H9 (cell line): Measurements from ENCODE around the gene VDAC1. TPM values are rescaled to one million over a fixed set of nuclear protein-coding genes. Genes with fewer than 3 reads are reported as not detected.

Experiments used
- DNase-seq: peaks from one replicate; pipeline ENCODE4 v3.0.0-alpha.2; 2017
- H2AFZ ChIP-seq: one replicate; pipeline ENCODE4 v1.6.1; 2013; ENCODE audit warnings: mild to moderate bottlenecking, low read length, control low read depth, moderate library complexity
- H2AK5ac ChIP-seq: 2 replicates; pipeline ENCODE4 v1.6.1; 2013; ENCODE audit warnings: low read length, control low read depth, mixed read lengths; ENCODE audit not compliant: insufficient read length
- H2BK120ac ChIP-seq: one replicate; pipeline ENCODE4 v1.6.1; 2013; ENCODE audit warnings: low read depth, mild to moderate bottlenecking, low read length, control low read depth, inconsistent platforms; ENCODE audit not compliant: poor library complexity, severe bottlenecking
- H2BK12ac ChIP-seq: 2 replicates; pipeline ENCODE4 v1.6.1; 2013; ENCODE audit warnings: low read length, control low read depth, mixed read lengths, low read depth; ENCODE audit not compliant: insufficient read length
- H2BK15ac ChIP-seq: 2 replicates; pipeline ENCODE4 v1.6.1; 2013; ENCODE audit warnings: low read depth, low read length, control low read depth
- H2BK20ac ChIP-seq: one replicate; pipeline ENCODE4 v1.6.1; 2013; ENCODE audit warnings: low read depth, mild to moderate bottlenecking, low read length, control low read depth, inconsistent platforms; ENCODE audit not compliant: poor library complexity, severe bottlenecking
- H2BK5ac ChIP-seq: 2 replicates; pipeline ENCODE4 v1.6.1; 2013; ENCODE audit warnings: low read length, control low read depth, mixed read lengths; ENCODE audit not compliant: insufficient read length
- H3K14ac ChIP-seq: 2 replicates; pipeline ENCODE4 v1.6.1; 2013; ENCODE audit warnings: low read length, control low read depth; ENCODE audit not compliant: insufficient read depth
- H3K18ac ChIP-seq: 2 replicates; pipeline ENCODE4 v1.6.1; 2013; ENCODE audit warnings: low read depth, mild to moderate bottlenecking, mixed read lengths, low read length, control low read depth; ENCODE audit not compliant: insufficient read length
- H3K23ac ChIP-seq: 2 replicates; pipeline ENCODE4 v1.6.1; 2013; ENCODE audit warnings: low read length, control low read depth, mixed read lengths, low read depth; ENCODE audit not compliant: insufficient read length
- H3K23me2 ChIP-seq: 2 replicates; pipeline ENCODE4 v1.6.1; 2013; ENCODE audit warnings: low read depth, mild to moderate bottlenecking, mixed read lengths, low read length, control low read depth; ENCODE audit not compliant: insufficient read length, poor library complexity, severe bottlenecking
- H3K27ac ChIP-seq: 2 replicates; pipeline ENCODE4 v1.5.1; 2013; ENCODE audit warnings: low read length, control low read depth, mixed read lengths, low read depth; ENCODE audit not compliant: insufficient read length
- H3K27me3 ChIP-seq: 2 replicates; pipeline ENCODE4 v1.6.1; 2013; ENCODE audit warnings: low read length, control low read depth, inconsistent platforms; ENCODE audit not compliant: insufficient read depth
- H3K4ac ChIP-seq: 2 replicates; pipeline ENCODE4 v1.6.1; 2013; ENCODE audit warnings: low read depth, mild to moderate bottlenecking, control low read depth, inconsistent platforms, low read length, moderate library complexity
- H3K4me1 ChIP-seq: 2 replicates; pipeline ENCODE4 v1.6.1; 2013; ENCODE audit warnings: low read length, control low read depth, inconsistent platforms; ENCODE audit not compliant: insufficient read depth
- H3K4me2 ChIP-seq: 2 replicates; pipeline ENCODE4 v1.6.1; 2013; ENCODE audit warnings: low read length, control low read depth, mixed read lengths; ENCODE audit not compliant: insufficient read length, insufficient read depth
- H3K56ac ChIP-seq: 2 replicates; pipeline ENCODE4 v1.6.1; 2013; ENCODE audit warnings: low read depth, mild to moderate bottlenecking, mixed read lengths, low read length, control low read depth; ENCODE audit not compliant: insufficient read length
- H3K79me1 ChIP-seq: 2 replicates; pipeline ENCODE4 v1.6.1; 2013; ENCODE audit warnings: low read depth, mild to moderate bottlenecking, moderate library complexity, low read length, control low read depth, inconsistent platforms; ENCODE audit not compliant: insufficient read depth, poor library complexity, severe bottlenecking
- H3K79me2 ChIP-seq: 2 replicates; pipeline ENCODE4 v1.6.1; 2013; ENCODE audit warnings: low read length, control low read depth, inconsistent platforms; ENCODE audit not compliant: insufficient read depth
- H3K9ac ChIP-seq: 2 replicates; pipeline ENCODE4 v1.6.1; 2013; ENCODE audit warnings: low read length, control low read depth, mixed read lengths; ENCODE audit not compliant: insufficient read length; ENCODE audit errors: extremely low read depth
- H3K9me3 ChIP-seq: one replicate; pipeline ENCODE4 v1.6.1; 2013; ENCODE audit warnings: low read depth, low read length, inconsistent platforms; ENCODE audit not compliant: control insufficient read depth
- H3T11ph ChIP-seq: one replicate; pipeline ENCODE4 v1.6.1; 2013; ENCODE audit warnings: mild to moderate bottlenecking, low read length, control low read depth, inconsistent platforms
- H4K20me1 ChIP-seq: one replicate; pipeline ENCODE4 v1.6.1; 2013; ENCODE audit not compliant: control insufficient read depth, insufficient read length, insufficient read depth
- H4K5ac ChIP-seq: 2 replicates; pipeline ENCODE4 v1.6.1; 2013; ENCODE audit warnings: low read depth, mild to moderate bottlenecking, mixed read lengths, low read length, control low read depth; ENCODE audit not compliant: insufficient read length
- H4K8ac ChIP-seq: replicated peaks from 2 replicates; pipeline ENCODE4 v1.6.1; 2013; ENCODE audit warnings: low read length, control low read depth, mixed read lengths, low read depth; ENCODE audit not compliant: insufficient read length
- H4K91ac ChIP-seq: 2 replicates; pipeline ENCODE4 v1.6.1; 2013; ENCODE audit warnings: low read depth, mild to moderate bottlenecking, moderate library complexity, mixed read lengths, low read length, control low read depth; ENCODE audit not compliant: insufficient read length
- H3K27ac Mint-ChIP-seq, 3 experiments: 2 replicates in 2 of 3; 3 replicates in 1 of 3; pipeline ENCODE4 v1.8.0; 2020 to 2021; ENCODE audit warnings: mixed read lengths in 3 of 3, mild to moderate bottlenecking in 1 of 3, moderate library complexity in 1 of 3
- H3K27me3 Mint-ChIP-seq: 2 replicates; pipeline ENCODE4 v1.8.0; 2021; ENCODE audit warnings: low read depth, mild to moderate bottlenecking, moderate library complexity, mixed read lengths
- H3K36me3 Mint-ChIP-seq, 3 experiments: 2 replicates in 2 of 3; 3 replicates in 1 of 3; pipeline ENCODE4 v1.8.0; 2020 to 2021; ENCODE audit warnings: low read depth in 3 of 3, mixed read lengths in 3 of 3; ENCODE audit not compliant: insufficient read depth in 1 of 3
- H3K4me1 Mint-ChIP-seq, 2 experiments: 2 replicates each; pipeline ENCODE4 v1.8.0; 2020; ENCODE audit warnings: mixed read lengths in 2 of 2
- H3K4me3 Mint-ChIP-seq, 2 experiments: 2 replicates in 1 of 2; 3 replicates in 1 of 2; pipeline ENCODE4 v1.8.0; 2020 to 2021; ENCODE audit warnings: mild to moderate bottlenecking in 2 of 2, mixed read lengths in 2 of 2, moderate library complexity in 1 of 2
- H3K9me3 Mint-ChIP-seq, 2 experiments: 2 replicates in 1 of 2; 3 replicates in 1 of 2; pipeline ENCODE4 v1.8.0; 2020; ENCODE audit warnings: mild to moderate bottlenecking in 2 of 2, mixed read lengths in 2 of 2, moderate library complexity in 1 of 2
- CTCF ChIP-seq: fragments of 200-600 bp; sonication (generic); conservative IDR thresholded peaks from 3 replicates; pipeline ENCODE4 v1.8.0; 2021; ENCODE audit warnings: antibody characterized with exemption, mild to moderate bottlenecking
- WGBS: extraction: QIAGEN DNeasy Blood & Tissue Kit; methylation state at CpG from one replicate; pipeline ENCODE4 v1.1.7; 2013; ENCODE audit warnings: missing lambda C conversion rate, low lambda C conversion rate, mixed read lengths; ENCODE audit not compliant: insufficient read length; ENCODE audit errors: extremely low coverage; 5-methylcytosine and 5-hydroxymethylcytosine counted together
- total RNA-seq: library from RNA; stranded (reverse); gene quantifications from 2 replicates; pipeline ENCODE4 v1.2.1, GENCODE V29; 2021

Gene VDAC1
- total RNA-seq, 1 experiment from 2014 or later = 208 TPM

- WGBS = no CpG with 5 or more reads among the region's 5 CpGs
- Histone ChIP-seq H3K27me3 (no peaks in the 10 kb centered on the region), H3T11ph (no peak overlapping the region), H3K56ac (no peak overlapping the region), H2BK120ac (no peak overlapping the region), H2BK15ac (no peak overlapping the region), H2AFZ (no peak overlapping the region), H3K4me2 (no peak overlapping the region), H3K9ac (no peak overlapping the region), H3K79me1 (no peaks in the 10 kb centered on the region), H3K27ac (no peak overlapping the region), H3K79me2 (no peaks in the 10 kb centered on the region), H4K91ac (no peak overlapping the region), H2BK12ac (no peak overlapping the region), H2BK20ac (no peak overlapping the region), H4K8ac (no peak overlapping the region), H3K4ac (no peak overlapping the region), H4K5ac (no peak overlapping the region), H2AK5ac (no peak overlapping the region), H3K23ac (no peak overlapping the region), H2BK5ac (no peak overlapping the region), H3K14ac (no peak overlapping the region), H3K18ac (no peak overlapping the region), H3K23me2 (no peaks in the 10 kb centered on the region), H3K9me3 (no peaks in the 10 kb centered on the region), H3K4me1 (no peaks in the 10 kb centered on the region), H4K20me1 (no peaks in the 10 kb centered on the region)
- Mint-ChIP-seq H3K9me3 (no peaks in the 10 kb centered on the region), H3K4me3 (no peak overlapping the region), H3K4me1 (no peaks in the 10 kb centered on the region), H3K27ac (no peak overlapping the region), H3K36me3 (no peaks in the 10 kb centered on the region), H3K27me3 (peaks cover 6% of the 10 kb centered on the region)
- TF ChIP-seq CTCF = no peak
- no peak for DNase-seq
These were observed 57.3 kb downstream of the VDAC1 start for GRCh38 chr5:133947431-133947841.
